BLaER1 (cell line): ENCODE results near the gene MRPL42.

ENCODE experiments used
- H3K27ac ChIP-seq: shearing (Covaris generic); formaldehyde crosslinking; 2 replicates; pipeline ENCODE4 v1.8.1; 2022
- H3K27me3 ChIP-seq: shearing (Covaris generic); formaldehyde crosslinking; 2 replicates; pipeline ENCODE4 v1.8.1; 2022
- H3K36me3 ChIP-seq: shearing (Covaris generic); formaldehyde crosslinking; 2 replicates; pipeline ENCODE4 v1.8.1; 2022
- H3K4me1 ChIP-seq: shearing (Covaris generic); formaldehyde crosslinking; 2 replicates; pipeline ENCODE4 v1.8.1; 2022
- H3K4me2 ChIP-seq: shearing (Covaris generic); formaldehyde crosslinking; 2 replicates; pipeline ENCODE4 v1.8.1; 2022
- H3K4me3 ChIP-seq: shearing (Covaris generic); formaldehyde crosslinking; 2 replicates; pipeline ENCODE4 v1.8.1; 2022
- H3K9ac ChIP-seq: shearing (Covaris generic); formaldehyde crosslinking; 2 replicates; pipeline ENCODE4 v1.8.1; 2022
- H3K9me3 ChIP-seq: shearing (Covaris generic); formaldehyde crosslinking; 2 replicates; pipeline ENCODE4 v1.8.1; 2022
- H4K20me1 ChIP-seq: shearing (Covaris generic); formaldehyde crosslinking; 2 replicates; pipeline ENCODE4 v1.8.1; 2022
- Cebpa-rat ChIP-seq: shearing (Covaris generic); IDR thresholded peaks from 2 replicates; pipeline ENCODE4 v1.8.1; 2022

MRPL42 gene

GRCh38 chr12:93563807-93564538 is 96.7 kb downstream of the MRPL42 start:
- H3K9me3 ChIP-seq, result peaks cover 13% of the 10 kb centered on the region
- no peak overlapping the region for H3K4me3 ChIP-seq
- H3K27me3 ChIP-seq, result peaks cover 24% of the 10 kb centered on the region
- no peak overlapping the region for H3K4me2 ChIP-seq
- no peak overlapping the region for H3K27ac ChIP-seq
- H3K36me3 ChIP-seq, result no peaks in the 10 kb centered on the region
- H4K20me1 ChIP-seq, result no peaks in the 10 kb centered on the region; the same call in 1 of the 2 replicates
- TF ChIP-seq Cebpa-rat, result no peak
- H3K9ac ChIP-seq, result no peak overlapping the region
- H3K4me1 ChIP-seq, result no peaks in the 10 kb centered on the region

- H4K20me1 ChIP-seq, result peaks cover 11% of the 10 kb centered on the region
- H3K4me1 ChIP-seq, result peaks cover 10% of the 10 kb centered on the region
- H3K9me3 ChIP-seq, result peaks cover 3% of the 10 kb centered on the region; the same call in 1 of the 2 replicates
- no peaks in the 10 kb centered on the region for H3K36me3 ChIP-seq
- H3K4me3 ChIP-seq, result no peak overlapping the region
- H3K9ac ChIP-seq, result no peak overlapping the region
- peaks cover 42% of the 10 kb centered on the region for H3K27me3 ChIP-seq
- H3K4me2 ChIP-seq, result no peak overlapping the region
- no peak overlapping the region for H3K27ac ChIP-seq
- no peak for TF ChIP-seq Cebpa-rat
Measured at GRCh38 chr12:93565760-93566159, 98.4 kb downstream of the MRPL42 start.
